ENCODE results near the gene MARCHF5. TPM values are rescaled to one million over a fixed set of nuclear protein-coding genes. Genes with fewer than 3 reads are reported as not detected.
"Not testable (repeated sequence)": the region's sequence is repeated elsewhere in the genome, so short reads cannot be mapped to it uniquely, and the experiment has no call there.

MARCHF5 gene
- total RNA-seq, 4 donors from 2014 or later = 1.8 to 17.8 (median 9.1) TPM

DNA sequence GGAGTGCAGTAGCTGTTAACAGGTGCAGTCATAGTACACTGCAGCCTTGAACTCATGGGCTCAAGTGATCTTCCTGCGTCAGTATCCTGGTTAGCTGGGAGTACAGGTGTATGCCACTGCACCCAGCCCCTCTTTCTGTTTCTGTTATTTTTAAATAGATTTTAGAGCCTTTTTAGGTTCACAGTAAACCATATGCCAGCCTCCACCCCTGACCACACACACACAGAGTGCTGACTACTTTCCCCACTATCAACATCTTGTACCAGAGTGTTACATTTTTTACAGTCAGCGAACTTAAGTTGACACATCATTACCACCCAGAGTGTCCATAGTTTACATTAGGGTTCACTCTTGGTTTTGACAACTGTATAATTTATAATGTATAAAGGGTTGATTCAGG, 32.1 kb downstream of the MARCHF5 start:
- no peaks in the 10 kb centered on the region for H3K27me3 ChIP-seq
- 84 to 86% methylated on average over 2 of the region's 2 CpGs for WGBS, 2 donors (ENCODE audit: low coverage in 1 of 2)
- no peak overlapping the region for H3K27ac ChIP-seq
- H3K36me3 ChIP-seq = peaks cover 0 to 5% (median 0%) of the 10 kb centered on the region in 4 donors
- DNase-seq = no peak
- H3K9me3 ChIP-seq = no peaks in the 10 kb centered on the region
- TF ChIP-seq EP300 (IDR thresholded peaks at IDR 0.05; ENCODE audit: low read depth) (no peak), POLR2A (IDR thresholded peaks at IDR 0.05) (no peak), POLR2AphosphoS5 (IDR thresholded peaks at IDR 0.05) (no peak)
- TF ChIP-seq, protein P1, sequence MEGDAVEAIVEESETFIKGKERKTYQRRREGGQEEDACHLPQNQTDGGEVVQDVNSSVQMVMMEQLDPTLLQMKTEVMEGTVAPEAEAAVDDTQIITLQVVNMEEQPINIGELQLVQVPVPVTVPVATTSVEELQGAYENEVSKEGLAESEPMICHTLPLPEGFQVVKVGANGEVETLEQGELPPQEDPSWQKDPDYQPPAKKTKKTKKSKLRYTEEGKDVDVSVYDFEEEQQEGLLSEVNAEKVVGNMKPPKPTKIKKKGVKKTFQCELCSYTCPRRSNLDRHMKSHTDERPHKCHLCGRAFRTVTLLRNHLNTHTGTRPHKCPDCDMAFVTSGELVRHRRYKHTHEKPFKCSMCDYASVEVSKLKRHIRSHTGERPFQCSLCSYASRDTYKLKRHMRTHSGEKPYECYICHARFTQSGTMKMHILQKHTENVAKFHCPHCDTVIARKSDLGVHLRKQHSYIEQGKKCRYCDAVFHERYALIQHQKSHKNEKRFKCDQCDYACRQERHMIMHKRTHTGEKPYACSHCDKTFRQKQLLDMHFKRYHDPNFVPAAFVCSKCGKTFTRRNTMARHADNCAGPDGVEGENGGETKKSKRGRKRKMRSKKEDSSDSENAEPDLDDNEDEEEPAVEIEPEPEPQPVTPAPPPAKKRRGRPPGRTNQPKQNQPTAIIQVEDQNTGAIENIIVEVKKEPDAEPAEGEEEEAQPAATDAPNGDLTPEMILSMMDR (IDR thresholded peaks at IDR 0.05) = no peak
- in situ Hi-C loops (cut with MboI; ENCODE audit: low pct_ligation_motif_present in 1 of 4, low pct_unique_long_range_greater_than_20kb in 1 of 4, low sequenced_read_pairs in 3 of 4) = no loop called here
- H3K4me1 ChIP-seq = peaks cover 0 to 21% (median 9%) of the 10 kb centered on the region in 4 donors
- H3K4me3 ChIP-seq = no peak overlapping the region
- intact Hi-C loops (cut with DNase I; ENCODE audit: low total_unique reads) = no loop called here

DNA sequence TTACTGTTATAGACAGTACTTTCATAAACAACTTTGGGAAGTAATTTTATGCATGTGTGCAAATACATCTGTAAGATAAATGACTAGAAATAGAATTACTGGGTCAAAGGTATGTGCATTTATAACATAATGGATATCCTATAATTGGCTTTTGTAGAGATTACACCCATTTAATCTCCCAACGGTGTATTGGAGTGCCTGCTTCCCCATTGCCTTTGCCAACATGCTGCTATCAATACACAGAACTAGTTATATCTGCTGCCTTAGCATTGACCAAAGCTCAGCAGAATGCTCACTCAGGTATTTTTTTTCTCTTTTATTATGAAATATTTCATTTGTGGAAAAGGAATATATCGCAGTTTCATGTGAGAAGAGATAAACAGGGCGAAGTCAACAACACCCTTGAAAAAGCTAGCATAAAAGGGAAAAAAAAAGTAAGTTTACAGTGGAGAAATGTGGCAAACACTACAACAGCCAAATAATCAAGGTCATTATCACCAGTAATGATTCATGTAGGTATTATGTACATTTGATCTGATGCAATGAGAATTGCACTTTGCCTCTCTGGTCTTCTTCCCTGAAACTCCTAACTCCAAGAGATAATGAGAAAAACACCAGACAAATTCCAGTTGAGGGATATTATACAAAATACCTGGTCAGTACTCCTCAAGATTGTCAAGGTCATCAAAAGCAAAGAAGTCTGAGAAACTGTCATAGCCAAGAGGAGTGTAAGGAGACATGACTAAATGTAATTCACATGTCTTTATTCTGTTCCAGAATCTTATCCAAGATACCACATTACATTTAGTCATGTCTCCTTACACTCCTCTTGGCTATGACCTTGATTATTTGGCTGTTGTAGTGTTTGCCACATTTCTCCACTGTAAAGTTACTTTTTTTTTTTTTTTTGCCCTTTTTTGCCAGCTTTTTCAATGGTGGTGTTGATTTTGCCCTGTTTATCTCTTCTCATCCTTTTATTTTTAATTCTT, 36.8 kb downstream of the MARCHF5 start:
- TF ChIP-seq POLR2AphosphoS5 (IDR thresholded peaks at IDR 0.05) (no peak), EP300 (IDR thresholded peaks at IDR 0.05; ENCODE audit: low read depth) (no peak)
- TF ChIP-seq, protein P1 (IDR thresholded peaks at IDR 0.05) = no peak
- peak; percentile 35 for DNase-seq
- Histone ChIP-seq H3K36me3 (no peaks in the 10 kb centered on the region), H3K9me3 (no peaks in the 10 kb centered on the region), H3K27me3 (no peaks in the 10 kb centered on the region), H3K4me3 (no peak overlapping the region), H3K27ac (peak overlapping the region; percentile 12 to 44 (median 31)), H3K4me1 (peaks cover 3 to 38% (median 26%) of the 10 kb centered on the region in 4 donors)
- intact Hi-C loops (cut with DNase I; ENCODE audit: low total_unique reads) = no loop called here
- 50 to 72% methylated on average over 3 of the region's 3 CpGs for WGBS, 2 donors (ENCODE audit: low coverage in 1 of 2)
- in situ Hi-C loops (cut with MboI; ENCODE audit: low pct_ligation_motif_present in 1 of 4, low pct_unique_long_range_greater_than_20kb in 1 of 4, low sequenced_read_pairs in 3 of 4) = no loop called here

DNA sequence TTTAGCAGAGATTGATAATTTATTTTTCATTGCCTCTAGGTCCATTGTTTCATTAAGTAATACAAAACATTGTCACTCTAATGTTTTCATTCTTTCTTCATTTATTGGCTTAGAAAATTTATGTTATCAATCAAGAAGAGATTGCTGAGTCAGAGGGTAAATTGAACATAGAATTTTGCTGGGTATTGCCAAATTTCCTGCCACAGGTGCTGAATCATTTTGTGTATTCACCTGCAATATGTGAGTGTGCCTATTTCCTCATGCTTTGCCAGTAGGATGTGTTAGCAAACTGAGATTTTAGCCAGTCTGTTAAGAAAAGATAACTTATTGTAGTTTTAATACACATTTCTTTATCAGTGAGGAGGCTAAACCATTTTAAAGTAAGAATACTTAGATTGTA, 38.0 kb downstream of the MARCHF5 start:
- Histone ChIP-seq H3K27ac (no peak overlapping the region), H3K4me3 (no peak overlapping the region), H3K4me1 (peaks cover 3 to 38% (median 26%) of the 10 kb centered on the region in 4 donors), H3K36me3 (no peaks in the 10 kb centered on the region), H3K27me3 (no peaks in the 10 kb centered on the region), H3K9me3 (no peaks in the 10 kb centered on the region)
- no peak for TF ChIP-seq POLR2A (IDR thresholded peaks at IDR 0.05)
- no peak for TF ChIP-seq POLR2AphosphoS5 (IDR thresholded peaks at IDR 0.05)
- TF ChIP-seq, protein P1 (IDR thresholded peaks at IDR 0.05) = no peak
- intact Hi-C loops (cut with DNase I; ENCODE audit: low total_unique reads) (no loop called here), in situ Hi-C loops (cut with MboI; ENCODE audit: low pct_ligation_motif_present in 1 of 4, low pct_unique_long_range_greater_than_20kb in 1 of 4, low sequenced_read_pairs in 3 of 4) (no loop called here)
- DNase-seq = no peak

DNA sequence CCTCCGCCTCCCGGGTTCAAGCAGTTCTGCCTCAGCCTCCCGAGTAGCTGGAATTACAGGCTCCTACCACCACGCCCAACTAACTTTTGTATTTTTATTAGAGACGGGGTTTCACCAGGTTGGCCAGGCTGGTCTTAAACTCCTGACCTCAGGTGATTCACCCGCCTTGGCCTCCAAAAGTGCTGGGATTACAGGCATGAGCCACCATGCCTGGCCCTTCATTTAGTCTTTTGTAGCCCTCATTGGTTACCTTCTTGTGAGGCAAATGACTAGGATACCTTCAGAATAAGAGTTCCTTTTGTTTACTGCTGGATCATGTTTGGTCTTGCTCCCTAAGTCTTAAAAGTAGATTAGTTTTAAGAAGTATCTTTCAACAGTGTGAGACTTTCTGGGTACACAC, 39.0 kb downstream of the MARCHF5 start:
- in situ Hi-C loops (cut with MboI; ENCODE audit: low pct_ligation_motif_present in 1 of 4, low pct_unique_long_range_greater_than_20kb in 1 of 4, low sequenced_read_pairs in 3 of 4); H3K27me3 ChIP-seq; H3K9me3 ChIP-seq; H3K36me3 ChIP-seq; DNase-seq; H3K27ac ChIP-seq; H3K4me3 ChIP-seq; intact Hi-C loops (cut with DNase I; ENCODE audit: low total_unique reads): not testable (repeated sequence)
- WGBS, 2 donors (ENCODE audit: low coverage in 1 of 2) = 86 to 100% methylated on average over 1 to 6 of the region's 6 CpGs
- peaks cover 3 to 38% (median 26%) of the 10 kb centered on the region in 4 donors for H3K4me1 ChIP-seq
